HFFc6 (cell line): ENCODE data around the gene CTSH. TPM values are rescaled to one million over a fixed set of nuclear protein-coding genes. Genes with fewer than 3 reads are reported as not detected.

Experiments
- DNase-seq: peaks from one replicate; pipeline ENCODE4 v3.0.0-alpha.2; 2018
- H3K27ac Mint-ChIP-seq: 2 replicates; pipeline ENCODE4 v1.8.0; 2020; ENCODE audit warnings: mild to moderate bottlenecking, mixed read lengths
- H3K27me3 Mint-ChIP-seq: 2 replicates; pipeline ENCODE4 v1.8.0; 2021; ENCODE audit warnings: mild to moderate bottlenecking, moderate library complexity, mixed read lengths; ENCODE audit not compliant: insufficient read depth
- H3K36me3 Mint-ChIP-seq: 2 replicates; pipeline ENCODE4 v1.8.0; 2021; ENCODE audit warnings: low read depth, mixed read lengths
- H3K4me1 Mint-ChIP-seq: 2 replicates; pipeline ENCODE4 v1.8.0; 2020; ENCODE audit warnings: low read depth, mixed read lengths
- H3K4me3 Mint-ChIP-seq: 2 replicates; pipeline ENCODE4 v1.8.0; 2020; ENCODE audit warnings: mild to moderate bottlenecking, moderate library complexity, mixed read lengths
- H3K9me3 Mint-ChIP-seq: 2 replicates; pipeline ENCODE4 v1.8.0; 2020; ENCODE audit warnings: mild to moderate bottlenecking, mixed read lengths
- total RNA-seq, 6 experiments: library from RNA; stranded (reverse); fragmentation: NEBNext Ultra II Directional; extraction: Animal tissue kit (Norgen Biotek cat#: 25700); gene quantifications; 2 replicates in 1 of 6; 3 replicates in 5 of 6; pipeline ENCODE4 v1.2.3, GENCODE V29; 2021
- TF ChIP-seq, protein P1 (sequence below): fragments of 200-600 bp; sonication (generic); IDR thresholded peaks from 2 replicates; pipeline ENCODE4 v1.5.0; 2021; ENCODE audit warnings: antibody characterized with exemption, mild to moderate bottlenecking

The CTSH gene
- total RNA-seq, 6 experiments from 2014 or later, result 0.20 to 0.53 (median 0.38) TPM; not detected in 1

DNA sequence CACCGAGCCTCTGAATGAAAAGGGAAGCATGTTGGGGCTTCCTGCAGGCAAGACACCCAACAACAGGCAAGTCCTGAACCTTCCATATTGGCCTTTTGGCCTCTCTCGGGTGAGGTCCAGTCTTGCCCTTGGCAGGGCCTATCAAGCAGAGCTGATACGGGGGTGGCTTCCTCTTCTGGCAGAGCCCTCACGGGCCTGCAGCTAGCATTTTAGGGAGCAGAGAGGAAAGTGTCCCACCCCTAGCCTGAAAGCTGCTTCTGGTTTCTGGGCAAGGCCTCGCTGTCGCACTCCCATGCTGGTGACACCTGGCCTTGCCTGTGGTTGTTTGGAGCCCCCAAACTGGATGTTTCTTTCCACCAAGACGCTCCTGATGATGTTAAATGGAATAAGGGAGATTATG, 31.8 kb upstream of the CTSH start:
- Mint-ChIP-seq H3K27me3 (peaks cover 20% of the 10 kb centered on the region), H3K4me3 (no peak overlapping the region), H3K4me1 (peaks cover 6% of the 10 kb centered on the region), H3K36me3 (no peaks in the 10 kb centered on the region), H3K27ac (no peak overlapping the region), H3K9me3 (no peaks in the 10 kb centered on the region)
- no peak for DNase-seq
- TF ChIP-seq, protein P1, sequence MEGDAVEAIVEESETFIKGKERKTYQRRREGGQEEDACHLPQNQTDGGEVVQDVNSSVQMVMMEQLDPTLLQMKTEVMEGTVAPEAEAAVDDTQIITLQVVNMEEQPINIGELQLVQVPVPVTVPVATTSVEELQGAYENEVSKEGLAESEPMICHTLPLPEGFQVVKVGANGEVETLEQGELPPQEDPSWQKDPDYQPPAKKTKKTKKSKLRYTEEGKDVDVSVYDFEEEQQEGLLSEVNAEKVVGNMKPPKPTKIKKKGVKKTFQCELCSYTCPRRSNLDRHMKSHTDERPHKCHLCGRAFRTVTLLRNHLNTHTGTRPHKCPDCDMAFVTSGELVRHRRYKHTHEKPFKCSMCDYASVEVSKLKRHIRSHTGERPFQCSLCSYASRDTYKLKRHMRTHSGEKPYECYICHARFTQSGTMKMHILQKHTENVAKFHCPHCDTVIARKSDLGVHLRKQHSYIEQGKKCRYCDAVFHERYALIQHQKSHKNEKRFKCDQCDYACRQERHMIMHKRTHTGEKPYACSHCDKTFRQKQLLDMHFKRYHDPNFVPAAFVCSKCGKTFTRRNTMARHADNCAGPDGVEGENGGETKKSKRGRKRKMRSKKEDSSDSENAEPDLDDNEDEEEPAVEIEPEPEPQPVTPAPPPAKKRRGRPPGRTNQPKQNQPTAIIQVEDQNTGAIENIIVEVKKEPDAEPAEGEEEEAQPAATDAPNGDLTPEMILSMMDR, result no peak

DNA sequence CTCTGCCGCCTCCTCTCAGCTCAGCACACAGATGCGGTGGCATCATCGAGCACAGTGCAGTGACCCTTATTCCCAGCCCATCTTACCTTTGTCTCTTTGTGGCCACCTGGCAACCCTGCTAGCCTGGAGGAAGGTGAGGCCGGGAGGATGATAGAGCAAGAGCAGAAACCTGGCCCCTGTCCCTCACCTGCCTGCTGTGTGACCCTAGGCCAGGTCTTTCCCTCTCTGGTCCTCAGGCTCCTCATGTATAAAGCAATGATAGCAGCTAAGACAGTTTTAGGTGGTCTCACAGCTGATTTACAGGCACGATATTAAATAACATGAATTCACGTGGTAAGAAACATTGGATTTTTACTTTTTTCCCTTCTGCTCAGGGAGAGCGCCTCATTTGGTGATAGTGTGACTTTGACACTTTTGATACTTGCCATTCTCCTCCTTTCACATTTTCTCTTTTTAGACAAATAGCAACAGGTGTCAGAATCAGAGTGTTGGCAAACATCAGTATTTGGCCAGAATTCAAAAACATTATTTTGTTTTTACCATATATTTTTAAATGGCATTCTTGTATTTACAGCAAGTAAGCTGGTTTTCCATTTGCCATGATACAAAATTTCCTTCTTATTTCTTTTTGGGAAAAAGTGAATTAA, 29.5 kb upstream of the CTSH start:
- DNase-seq, result no peak
- Mint-ChIP-seq H3K9me3 (no peaks in the 10 kb centered on the region), H3K4me3 (no peak overlapping the region), H3K36me3 (no peaks in the 10 kb centered on the region), H3K27me3 (peaks cover 18% of the 10 kb centered on the region; the same call in 1 of the 2 replicates), H3K4me1 (peaks cover 6% of the 10 kb centered on the region), H3K27ac (no peak overlapping the region)
- TF ChIP-seq, protein P1, result no peak

DNA sequence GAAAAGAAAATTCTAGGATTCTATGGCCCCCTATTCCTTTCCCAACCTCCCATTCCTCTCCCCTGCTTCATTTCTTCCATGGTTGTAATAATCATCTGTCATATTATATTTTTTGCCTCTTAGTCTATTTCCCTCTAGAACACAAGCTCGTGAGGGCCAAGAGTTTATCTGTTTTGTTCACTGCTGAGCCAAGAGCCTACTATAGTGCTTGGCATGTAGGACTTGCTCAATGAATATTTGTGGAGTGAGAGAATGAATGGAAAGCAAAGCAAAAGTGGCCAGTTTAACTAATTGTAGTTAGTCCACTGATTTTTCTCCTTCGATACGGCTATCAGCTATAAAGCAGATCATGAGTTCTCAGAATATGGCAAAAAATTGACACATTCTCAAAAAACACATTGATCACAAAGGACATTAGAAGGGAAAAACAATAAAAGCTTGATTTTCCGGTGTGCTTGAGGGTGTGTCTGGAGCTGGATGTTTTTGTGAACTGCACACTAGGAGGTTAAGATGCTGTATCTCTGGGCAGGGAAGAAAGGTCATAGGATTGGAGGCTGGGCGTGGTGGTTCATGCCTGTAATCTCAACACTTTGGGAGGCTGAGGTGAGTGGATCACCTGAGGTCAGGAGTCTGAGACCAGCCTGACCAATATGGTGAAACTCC, 25.0 kb upstream of the CTSH start:
- Mint-ChIP-seq H3K36me3 (no peaks in the 10 kb centered on the region), H3K4me3 (no peak overlapping the region), H3K27me3 (peaks cover 6% of the 10 kb centered on the region), H3K4me1 (no peaks in the 10 kb centered on the region; the same call in 1 of the 2 replicates), H3K9me3 (no peaks in the 10 kb centered on the region), H3K27ac (no peak overlapping the region)
- DNase-seq, result no peak
- TF ChIP-seq, protein P1, result no peak

DNA sequence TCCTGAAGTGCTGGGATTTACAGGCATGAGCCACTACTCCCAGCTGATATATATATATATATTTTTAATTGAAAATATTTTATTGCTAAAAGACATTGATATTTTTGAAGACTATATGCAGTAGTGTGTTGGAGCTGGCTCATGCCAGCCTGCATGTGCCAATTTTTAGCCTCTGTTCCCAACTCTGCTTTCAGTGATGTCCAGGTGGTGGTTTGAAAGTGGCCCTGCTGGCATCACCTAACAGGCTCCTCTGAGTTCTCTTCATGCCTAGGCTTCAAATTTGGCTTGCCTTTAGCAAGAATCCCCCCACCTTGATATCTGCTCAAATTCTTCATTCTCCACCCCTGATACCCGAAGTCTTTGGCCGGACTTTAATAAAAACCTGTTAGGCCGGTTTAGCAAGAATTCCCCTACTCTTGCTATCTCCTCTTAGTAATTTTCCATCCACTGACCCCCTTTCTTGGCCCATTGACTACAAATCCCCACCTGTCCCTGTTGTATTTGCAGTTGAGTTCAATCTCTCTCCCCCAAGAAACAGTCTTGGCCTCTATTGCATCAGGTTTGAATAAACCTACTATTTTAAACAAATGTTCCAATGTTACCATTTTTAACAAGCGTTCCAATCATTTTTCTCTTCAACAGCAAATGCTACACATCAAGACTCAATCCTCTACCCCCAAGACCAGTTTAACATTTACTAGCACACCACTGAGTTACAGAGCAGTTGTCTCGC, 23.9 kb upstream of the CTSH start:
- peaks cover 6% of the 10 kb centered on the region for H3K27me3 Mint-ChIP-seq
- no peaks in the 10 kb centered on the region for H3K9me3 Mint-ChIP-seq
- H3K36me3 Mint-ChIP-seq, result no peaks in the 10 kb centered on the region
- no peak overlapping the region for H3K4me3 Mint-ChIP-seq
- no peak for DNase-seq
- no peaks in the 10 kb centered on the region; the same call in 1 of the 2 replicates for H3K4me1 Mint-ChIP-seq
- TF ChIP-seq, protein P1, result no peak
- no peak overlapping the region for H3K27ac Mint-ChIP-seq

DNA sequence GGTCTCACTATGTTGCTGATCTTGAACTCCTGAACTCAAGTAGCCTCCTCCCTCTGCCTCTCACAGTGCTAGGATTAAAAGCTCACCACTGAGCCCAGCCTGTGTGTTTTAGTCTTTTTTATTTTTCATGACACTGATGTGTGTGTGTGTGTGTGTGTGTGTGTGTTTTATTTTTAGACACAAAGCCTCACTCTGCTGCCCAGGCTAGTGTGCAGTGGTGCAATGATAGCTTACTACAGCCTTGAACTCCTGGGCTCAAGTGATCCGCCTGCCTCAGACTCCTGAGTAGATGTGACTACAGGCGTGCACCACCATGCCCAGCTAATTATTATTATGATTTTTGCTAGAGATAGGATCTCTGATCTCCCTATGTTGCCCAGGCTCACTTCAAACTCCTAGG, 23.3 kb upstream of the CTSH start:
- Mint-ChIP-seq H3K27ac (no peak overlapping the region), H3K27me3 (peaks cover 6% of the 10 kb centered on the region), H3K36me3 (no peaks in the 10 kb centered on the region), H3K4me3 (no peak overlapping the region), H3K9me3 (no peaks in the 10 kb centered on the region), H3K4me1 (no peaks in the 10 kb centered on the region; the same call in 1 of the 2 replicates)
- TF ChIP-seq, protein P1, result no peak
- no peak for DNase-seq
